Activated CD4-positive, alpha-beta T cell treated with anti-CD3 and anti-CD28 coated beads, Interleukin-2, Interleukin-6, amounts not matched to agents 100 ng/mL and 50 ng/mL, durations not matched to agents 16 hours and 8 hours (primary cell): ENCODE data around the gene GLTP.
A peak's percentile ranks its signal among the peaks of the same experiment; 100 is the strongest.
"Not testable (repeated sequence)": the region's sequence is repeated elsewhere in the genome, so short reads cannot be mapped to it uniquely, and the experiment has no call there.

Experiments
- DNase-seq: peaks from one replicate; pipeline ENCODE4 v3.0.0-alpha.2; 2020

The GLTP gene, protein sequence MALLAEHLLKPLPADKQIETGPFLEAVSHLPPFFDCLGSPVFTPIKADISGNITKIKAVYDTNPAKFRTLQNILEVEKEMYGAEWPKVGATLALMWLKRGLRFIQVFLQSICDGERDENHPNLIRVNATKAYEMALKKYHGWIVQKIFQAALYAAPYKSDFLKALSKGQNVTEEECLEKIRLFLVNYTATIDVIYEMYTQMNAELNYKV

DNA sequence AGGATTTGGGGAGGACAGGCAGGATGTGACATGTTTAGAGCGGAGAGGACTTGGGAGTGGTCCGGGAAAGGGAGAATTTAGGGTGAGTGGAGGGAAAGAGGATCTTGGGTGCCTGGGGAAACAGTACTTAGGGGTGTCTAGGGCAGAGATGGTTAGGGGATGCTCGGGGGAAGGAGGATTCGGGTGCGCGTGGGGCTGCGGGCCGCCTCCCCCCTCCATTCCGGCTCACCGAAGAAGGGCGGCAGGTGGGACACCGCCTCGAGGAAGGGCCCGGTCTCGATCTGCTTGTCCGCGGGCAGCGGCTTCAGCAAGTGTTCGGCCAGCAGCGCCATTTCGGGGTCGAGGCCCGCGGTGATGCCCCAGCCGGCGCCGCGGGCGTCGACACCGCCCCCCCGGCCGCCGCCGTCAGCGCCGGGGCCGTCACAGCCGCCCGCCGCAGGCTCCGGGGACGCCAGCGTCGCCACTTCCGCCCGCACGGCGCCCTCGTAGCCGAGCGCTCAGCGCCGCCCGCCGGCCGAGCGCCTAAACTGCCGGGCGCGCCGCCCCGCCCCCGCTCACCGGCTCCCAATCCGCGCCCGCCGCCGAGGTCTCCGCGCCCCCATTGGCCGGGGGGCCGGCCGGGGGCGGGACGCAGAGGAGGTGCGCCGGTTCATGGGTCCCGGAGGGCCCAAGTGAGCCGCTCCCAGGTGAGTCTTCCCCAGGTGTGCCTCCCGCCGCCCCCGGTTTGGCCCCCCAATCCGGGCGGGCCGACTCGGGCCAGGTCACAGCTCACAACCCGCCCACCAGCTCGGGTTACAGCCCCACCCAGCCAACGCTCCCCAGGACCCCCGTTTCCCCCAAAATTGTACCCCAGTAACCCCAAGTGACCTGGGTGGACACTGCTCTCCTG, at the start of gene GLTP:
TSS of gene GLTP (minus strand) at position 499 of the 889 bp plus-strand sequence. CDS start at position 332, 167 bp downstream.
- peak; percentile 93 for DNase-seq

DNA sequence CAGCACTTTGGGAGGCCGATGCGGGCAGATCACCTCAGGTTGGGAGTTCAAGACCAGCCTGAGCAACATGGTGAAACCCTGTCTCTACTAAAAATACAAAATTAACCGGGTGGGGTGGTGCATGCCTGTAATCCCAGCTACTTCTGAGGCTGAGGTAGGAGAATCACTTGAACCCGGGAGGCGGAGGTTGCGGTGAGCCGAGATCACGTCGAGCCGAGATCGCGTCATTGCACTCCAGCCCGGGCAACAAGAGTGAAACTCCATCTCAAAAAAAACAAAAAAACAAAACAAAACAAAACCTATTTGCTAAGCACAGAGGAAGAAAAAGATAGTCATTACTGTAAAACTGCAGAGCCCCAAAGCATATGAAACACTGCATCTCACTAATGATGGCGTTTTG, 49.0 kb upstream of the GLTP start:
- not testable (repeated sequence) for DNase-seq

DNA sequence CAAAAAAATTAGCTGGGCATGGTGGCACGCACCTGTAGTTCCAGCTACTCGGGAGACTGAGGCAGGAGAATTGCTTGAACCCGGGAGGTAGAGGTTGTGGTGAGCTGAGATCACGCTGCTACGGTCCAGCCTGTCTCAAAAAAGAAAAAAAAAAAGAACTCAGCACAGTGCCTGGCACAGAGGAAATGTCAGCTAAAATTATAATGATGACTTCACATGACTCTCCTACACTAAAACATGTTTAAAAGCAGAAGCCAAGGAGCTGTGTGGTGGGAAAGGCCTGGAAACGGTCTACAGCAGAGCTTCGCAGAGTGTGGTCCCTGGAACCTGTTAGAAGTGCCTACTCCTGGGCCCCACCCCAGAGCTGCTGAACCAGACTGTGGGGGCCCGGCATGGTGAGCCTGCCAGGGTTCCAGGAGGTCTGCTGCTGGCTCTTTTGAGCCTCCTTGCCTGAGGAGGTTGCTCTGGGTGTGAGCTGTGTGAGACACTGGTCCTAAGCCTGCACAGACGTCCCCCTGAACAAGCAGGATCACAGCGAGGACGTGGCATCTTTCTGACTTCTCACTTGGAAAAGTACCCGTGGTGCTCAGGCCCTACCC, 47.8 kb upstream of the GLTP start:
- DNase-seq: no peak

DNA sequence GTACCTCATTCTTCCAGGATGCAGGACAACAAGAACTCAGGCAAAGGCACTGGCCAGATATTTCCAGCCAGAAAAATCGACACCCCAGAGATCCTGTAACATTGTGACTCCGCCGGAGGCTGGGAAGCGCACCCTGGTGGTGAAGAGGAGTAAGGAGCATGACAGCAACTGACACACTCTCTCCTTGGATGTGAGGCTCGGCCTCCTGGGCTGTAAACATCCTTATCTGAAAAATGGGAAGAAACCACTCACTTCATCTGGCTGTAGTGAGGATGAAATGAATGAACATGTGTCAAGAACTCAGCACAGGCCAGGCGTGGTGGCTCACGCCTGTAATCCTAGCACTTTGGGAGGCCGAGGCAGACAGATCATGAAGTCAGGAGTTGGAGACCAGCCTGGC, 47.3 kb upstream of the GLTP start:
- peak; percentile 57 for DNase-seq

DNA sequence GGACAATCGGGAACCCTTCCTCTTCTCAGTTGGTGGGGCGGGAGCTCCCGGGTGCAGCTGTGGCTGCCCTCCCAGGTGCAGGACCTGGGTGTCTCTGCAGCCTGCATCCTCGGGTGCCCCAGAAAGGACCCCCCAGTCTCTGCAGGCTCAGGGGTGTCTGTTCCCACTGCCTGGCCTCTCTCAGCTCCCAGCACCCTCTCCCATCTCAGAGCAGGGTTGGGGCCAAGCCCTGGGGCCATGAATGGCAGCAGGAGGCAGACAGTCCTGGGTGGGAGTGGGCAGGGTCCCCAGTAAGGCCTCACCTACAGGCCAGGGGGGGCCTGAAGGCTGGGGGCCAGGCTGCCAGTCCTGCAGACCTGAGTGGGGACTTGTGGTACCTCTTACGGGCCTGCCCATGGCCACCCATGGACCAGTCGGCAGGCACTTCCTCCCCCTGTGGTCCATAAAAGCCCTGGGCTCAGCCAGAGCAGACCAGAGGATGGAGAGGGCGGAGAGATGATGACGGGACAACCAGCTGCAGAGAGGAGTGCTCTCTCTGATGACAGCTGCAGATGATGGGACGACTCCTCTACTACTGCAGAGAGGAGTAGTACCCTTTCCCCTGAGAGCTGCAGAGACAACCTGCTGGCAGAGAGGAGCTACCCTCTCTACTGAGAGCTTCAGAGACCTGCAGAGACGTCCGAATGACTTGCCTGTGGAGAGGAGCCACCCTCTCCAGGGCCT, 46.3 kb upstream of the GLTP start:
- DNase-seq: no peak

DNA sequence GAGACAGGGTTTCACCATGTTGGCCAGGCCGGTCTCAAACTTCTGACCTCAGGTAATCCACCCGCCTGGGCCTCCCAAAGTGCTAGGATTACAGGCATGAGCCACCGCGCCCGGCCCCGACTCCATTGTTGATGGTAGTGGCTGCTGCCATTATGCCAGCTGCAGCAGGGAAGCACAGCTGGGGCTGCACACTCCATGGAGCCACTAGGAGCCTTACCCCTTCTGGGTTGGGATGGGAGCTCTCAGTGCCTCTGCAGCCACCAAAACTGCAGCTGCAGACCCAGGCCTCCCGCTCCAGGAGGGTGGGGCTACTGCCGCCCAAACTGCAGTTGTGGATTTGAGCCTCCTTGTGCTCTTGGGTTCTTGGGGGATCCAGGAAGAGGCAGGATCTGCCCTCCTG, 45.7 kb upstream of the GLTP start:
- DNase-seq: no peak

DNA sequence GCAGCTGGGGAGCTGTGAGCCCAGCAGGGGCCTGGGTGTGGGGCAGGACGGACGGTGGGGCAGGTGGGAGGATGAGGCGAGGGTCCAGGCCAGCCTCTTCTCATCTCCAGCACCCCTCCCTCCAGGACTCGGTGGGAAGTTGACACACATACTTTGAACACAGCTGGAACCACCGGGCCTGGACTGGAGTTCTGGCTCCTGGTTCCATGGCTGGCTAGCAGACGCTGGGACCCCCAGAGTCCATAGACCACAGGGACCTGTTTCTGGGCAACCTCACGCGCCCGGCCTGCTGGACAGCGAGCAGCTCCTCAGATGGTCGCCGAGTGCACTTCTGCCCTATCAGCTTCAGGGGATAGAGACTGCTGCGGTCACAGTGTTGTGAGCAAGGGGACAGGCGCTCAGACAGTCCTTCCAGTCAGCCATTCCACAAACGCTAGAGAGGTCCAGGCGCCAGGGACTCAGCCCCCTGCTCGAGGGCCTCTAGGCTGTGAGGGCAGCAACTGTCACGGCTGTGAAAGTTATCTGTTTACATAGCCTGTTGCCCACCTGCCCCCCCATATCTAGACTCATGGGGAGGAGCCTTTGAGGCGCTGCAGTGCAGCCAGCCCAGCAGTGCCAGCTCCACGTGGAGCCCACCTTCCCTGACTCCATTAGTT, 45.0 kb upstream of the GLTP start:
- no peak for DNase-seq

DNA sequence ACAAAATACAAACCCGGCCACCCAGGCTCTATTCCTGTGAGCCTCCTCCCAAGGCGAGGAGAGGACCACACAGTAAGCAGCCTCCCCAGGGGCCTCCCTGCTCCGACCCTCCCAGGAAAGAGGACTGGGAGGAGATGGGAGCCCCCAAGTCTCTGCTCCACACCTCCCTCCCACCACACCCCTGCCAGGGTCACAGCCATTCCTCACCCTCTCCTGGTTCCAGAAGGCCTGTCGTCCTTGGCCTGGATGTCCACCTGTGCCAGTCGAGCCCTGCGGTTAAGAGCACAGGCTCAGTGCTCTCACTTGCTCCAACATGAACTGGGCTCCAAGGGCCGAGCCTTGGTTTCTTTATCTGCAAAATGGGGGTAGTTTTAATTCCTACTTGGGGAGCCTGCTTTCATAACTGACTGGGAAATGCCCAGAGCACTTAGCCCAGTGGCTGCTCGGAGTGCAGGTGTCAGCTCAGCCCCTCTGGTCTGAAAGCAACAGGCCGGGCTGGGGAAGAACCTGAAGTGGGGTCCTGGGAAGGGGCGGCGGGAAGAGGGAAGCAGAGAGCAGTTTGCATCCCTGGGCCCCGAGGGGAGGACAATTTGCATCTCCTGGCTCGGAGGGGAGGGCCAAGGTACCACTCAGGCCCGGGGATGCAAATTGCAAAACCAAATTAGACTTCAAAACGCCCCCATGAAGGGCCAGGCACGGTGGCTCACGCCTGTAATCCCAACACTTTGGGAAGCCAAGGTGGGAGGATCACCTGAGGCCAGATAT, 43.3 kb upstream of the GLTP start:
- DNase-seq: no peak

DNA sequence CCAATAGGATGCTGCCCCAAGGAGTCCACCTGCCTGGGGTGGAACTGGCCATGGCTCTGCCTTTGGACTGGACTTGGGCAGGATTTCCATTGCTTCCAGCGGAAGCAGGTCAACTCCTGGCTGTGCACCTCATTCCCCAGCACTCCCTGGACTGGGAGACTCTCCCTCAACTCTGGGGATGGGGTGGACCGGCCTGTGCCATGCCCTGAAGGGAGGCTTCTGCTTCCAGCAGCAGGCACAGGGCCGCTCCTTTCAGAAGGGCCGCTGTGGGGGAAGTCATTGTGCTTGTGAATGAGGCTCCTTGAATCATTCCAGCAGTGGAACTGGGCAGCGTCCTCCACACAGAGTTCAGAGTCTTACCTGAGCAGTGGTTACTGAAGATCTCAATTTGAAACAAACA, 42.7 kb upstream of the GLTP start:
- no peak for DNase-seq

DNA sequence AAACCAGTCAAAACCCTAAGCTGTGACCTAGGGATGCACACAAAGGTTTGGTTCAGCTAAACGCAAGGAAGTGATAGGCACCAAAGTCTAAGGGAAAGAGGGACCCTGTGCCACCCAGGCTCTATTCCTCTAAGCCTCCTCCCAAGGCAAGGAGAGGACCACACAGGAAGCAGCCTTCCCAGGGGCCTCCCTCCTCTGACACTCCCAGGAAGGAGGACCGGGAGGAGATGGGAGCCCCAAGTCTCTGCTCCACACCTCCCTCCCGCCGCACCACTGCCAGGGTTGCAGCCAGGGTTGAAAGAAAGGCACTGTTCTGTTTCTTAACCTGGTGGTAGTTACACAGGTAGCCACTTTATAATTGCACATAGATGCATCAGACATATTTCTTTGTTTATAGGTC, 41.6 kb upstream of the GLTP start:
- DNase-seq: no peak

DNA sequence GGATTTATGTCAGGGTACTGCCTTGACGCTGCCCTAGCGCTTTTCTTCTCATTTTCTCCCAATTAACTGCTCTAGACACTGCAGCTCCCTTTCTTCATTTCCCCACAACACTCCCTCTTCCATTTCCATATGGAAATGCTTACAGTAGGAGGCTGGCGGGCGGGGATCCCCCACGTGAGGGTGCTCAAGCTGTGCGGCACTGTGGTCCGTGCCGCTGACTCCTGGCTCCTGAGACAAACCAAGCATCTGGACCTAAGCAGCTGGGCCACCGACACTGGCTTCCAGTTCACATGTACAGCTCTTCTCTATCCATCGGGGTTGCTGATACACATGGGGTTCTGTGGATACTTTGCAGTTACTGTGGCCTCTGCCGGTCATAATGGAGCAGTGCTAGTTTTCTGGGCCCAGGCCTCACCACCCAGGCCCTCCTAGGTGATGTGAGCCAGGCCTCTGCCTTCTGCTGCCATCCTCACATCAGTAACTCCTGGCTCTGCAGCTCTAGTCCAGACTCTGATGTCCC, 40.0 kb upstream of the GLTP start:
- no peak for DNase-seq

DNA sequence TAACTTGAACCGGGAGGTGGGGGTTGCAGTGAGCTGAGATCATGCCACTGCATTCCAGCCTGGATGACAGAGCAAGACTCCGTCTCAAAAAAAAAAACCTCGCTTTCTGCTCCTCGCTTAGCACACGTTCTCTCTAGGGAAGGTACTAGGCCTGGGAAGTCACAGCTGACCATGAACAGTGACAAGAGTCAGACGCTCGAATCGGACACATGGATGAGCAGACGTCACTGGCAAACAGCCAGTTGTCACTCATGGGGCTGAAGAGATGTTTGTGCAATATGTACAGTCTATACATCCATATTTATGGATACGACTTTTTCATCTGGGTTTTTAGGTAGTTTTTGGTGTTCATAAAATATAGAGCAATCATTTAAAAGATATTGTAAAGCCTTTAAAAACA, 39.1 kb upstream of the GLTP start:
- no peak for DNase-seq

DNA sequence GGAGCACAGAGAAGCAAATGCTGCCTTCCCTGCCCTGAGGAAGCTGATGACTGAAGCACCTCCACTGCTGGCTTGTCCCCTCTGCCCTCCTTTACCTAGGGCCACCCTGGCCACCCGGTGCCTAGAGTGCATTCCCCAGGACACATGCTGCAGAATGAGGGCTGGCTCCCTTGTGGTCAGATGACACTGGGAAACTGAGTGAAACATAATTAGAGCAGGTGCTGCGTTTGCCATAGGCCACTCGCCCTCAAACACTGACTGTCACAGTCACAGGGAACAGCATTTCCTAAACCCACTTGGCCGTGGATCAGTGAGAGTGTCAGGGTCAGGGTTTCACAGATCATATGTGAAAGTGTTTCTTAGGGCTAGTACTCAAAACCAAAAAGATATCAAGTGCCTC, 35.7 kb upstream of the GLTP start:
- no peak for DNase-seq

DNA sequence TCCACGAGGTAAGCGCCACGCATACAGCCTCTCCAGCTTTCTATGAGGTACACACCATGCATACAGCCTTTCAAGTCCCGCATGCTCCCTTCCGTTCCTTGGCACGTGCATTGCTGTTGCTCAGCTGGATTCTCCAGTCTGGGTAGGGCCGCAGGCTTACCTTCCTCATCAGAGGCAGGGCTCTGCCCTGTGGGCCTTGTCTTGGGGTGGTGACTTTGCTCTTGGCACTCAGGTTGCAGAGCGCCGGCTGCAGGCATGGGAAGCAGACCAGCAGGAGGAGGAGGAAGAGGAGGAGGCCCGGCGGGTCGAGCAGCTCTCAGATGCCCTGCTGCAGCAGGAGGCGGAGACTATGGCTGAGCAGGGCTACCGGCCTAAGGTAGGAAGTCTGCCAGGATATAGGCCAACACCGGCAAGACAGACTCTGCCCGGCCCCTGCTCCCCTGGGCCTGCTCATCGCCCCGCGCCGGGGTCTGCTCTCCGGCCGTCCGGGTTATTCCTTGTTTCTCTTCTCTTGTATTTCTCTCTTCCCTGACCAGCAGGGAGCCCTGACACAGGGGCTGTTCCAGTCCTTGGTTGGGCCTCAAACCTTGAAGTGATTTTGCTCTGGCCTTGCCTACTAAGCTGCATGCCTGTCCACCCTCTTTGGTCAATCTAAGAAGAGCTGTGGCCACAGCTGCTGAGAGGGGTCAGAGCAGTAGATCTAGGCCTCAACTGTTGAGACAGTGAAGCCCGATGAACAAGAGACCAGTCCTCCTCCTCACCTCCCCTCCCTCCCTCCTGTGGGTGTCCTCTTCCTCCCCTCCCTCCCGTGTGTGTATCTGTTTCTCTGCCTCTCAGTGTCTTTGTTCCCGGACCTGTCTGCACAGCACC, 35.1 kb upstream of the GLTP start:
- DNase-seq: no peak

DNA sequence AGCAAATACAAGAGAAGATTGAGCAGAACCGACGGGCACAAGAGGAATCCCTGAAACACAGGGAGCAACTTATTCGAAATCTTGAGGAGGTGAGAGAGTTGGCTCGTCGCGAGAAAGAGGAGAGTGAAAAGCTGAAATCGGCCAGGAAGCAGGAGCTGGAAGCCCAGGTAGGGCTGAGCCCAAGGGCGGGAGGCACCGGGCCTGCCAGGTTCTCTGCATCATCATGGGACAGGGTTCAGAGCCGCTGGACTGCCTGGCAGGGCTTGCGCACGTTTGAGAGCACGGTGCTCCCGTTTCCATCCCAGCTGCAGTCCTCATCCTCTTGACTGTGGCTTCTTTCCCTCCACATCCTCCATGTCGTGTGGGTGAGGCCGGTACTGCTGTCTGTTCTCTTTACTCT, 34.1 kb upstream of the GLTP start:
- DNase-seq: no peak

DNA sequence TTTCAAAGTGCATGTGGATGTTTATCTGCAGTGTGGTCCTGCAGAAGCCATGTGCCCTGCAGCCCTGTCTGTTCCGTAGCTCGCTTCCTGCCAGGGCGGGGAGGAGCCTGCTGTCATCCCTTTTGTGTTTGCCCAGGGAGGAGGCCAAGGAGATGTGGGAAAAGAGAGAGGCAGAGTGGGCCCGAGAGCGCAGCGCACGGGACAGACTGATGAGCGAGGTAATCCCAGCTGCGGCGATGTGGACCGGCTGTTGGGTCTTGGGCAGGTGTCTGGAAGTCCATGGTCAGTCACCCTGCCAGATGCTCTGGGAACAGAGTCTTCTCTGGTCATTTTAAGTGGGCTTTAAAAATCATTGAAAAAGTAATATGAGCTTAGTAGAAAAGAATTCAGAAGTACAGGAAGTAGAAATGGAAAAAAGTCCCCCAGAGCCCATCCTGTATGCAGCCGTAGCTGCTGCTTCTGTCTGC, 32.5 kb upstream of the GLTP start:
- DNase-seq: no peak

DNA sequence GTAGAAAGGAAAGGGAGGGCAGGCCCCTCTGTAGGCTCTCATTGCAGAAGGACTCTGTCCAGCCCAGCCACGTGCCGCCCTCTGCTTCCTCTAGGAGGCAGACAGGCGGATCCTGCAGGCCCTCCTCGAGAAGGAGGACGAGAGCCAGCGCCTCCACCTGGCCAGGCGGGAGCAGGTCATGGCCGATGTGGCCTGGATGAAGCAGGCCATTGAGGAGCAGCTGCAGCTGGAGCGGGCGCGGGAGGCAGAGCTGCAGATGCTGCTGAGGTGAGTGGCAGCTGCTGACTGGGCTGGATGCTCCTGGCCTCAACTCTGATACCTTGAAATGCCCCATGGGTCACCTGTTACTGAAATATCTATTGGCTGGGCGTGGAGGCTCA, 30.6 kb upstream of the GLTP start:
- peak; percentile 32 for DNase-seq

DNA sequence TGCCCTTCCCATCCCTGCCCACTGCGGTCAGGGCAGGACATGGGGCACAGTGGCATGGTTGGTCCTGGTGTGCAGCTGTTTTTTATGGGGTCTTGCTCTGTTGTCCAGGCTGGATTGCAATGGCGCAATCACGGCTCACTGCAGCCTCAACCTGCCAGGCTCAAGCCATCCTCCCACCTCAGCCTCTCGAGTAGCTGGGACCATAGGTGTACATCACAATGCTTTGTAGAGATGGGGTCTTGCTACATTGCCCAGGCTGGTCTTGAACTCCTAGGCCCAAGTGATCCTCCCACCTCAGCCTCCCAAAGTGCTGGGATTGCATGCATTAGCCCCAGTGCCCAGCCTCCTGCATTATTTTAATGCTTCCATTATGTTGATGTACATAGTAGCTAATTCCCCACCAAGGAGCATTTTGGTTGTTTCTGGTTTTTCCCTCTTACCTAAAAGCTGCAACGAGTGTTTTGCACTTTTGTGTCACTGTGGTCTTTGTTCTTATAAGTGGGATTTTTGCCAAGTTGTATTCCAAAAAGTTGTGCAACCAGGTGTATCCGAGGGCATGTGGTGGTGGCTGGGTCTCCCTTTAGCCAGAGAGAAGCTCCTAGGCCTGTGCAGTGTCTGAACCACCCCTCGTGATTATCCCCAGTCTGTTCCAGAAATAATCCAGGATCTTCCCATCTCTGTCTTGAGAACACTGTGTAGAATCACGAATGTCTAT, 30.1 kb upstream of the GLTP start:
- DNase-seq: no peak

DNA sequence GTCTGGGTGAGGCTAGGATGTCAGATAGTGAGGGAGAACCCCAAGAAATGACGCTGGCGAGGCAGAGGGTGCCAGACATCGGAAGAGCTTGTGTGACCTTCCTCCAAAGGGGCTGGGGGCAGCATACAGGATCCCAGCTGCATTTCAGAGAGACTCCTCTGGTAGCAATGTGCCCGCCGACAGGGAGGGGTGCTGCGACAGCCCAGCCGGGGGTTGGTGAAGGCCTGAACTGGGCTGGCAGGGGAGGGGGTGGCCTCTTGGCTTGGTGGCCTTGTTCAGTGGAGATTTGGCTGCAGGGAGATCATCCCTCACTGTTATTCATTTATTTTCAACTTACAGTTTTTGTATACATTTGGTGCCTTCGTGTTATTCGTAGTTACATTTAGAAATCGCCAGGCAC, 25.0 kb upstream of the GLTP start:
- DNase-seq: no peak

DNA sequence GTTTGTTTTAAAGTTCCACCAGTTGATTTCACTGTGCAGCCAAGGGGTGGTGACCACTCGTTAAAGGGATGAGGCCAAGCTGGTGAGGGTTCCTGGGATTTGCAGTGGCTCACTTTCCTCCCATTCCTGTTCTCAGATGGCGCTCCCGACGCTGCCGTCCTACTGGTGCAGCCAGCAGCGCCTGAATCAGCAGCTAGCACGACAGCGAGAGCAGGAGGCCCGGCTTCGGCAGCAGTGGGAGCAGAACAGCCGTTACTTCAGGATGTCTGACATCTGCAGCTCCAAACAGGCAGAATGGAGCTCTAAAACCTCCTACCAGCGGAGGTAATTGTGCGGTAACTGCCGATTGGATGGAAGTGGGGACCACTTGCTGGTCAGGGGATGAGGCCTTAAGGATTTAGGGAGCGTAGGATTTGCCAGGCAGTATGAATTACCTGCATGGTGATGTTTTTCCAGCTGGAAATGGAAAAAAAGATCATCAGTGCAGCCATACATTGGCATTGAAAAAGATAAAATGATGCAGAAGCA, 22.6 kb upstream of the GLTP start:
- no peak for DNase-seq
